ENCODE results near the gene FBXO47.

Gene FBXO47, protein sequence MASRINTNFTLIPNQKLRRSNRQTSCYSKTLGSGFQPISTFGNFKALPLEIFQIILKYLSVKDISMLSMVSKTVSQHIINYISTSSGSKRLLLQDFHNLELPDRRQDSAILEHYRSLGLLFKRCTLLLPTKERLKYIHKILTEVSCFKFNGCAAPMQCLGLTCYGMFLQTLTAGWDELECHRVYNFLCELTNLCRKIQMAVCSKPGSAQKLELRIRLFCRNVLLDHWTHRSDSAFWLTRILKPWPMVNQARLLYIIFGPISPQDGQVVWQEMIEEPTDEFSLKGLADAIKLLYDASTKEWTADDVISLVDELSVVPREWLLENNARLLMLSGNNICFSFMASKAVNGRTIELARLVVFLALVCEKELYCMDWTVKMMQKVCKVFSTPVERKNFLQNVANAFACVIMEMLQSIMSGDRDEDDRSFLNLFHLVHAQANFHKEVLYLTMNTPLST

DNA sequence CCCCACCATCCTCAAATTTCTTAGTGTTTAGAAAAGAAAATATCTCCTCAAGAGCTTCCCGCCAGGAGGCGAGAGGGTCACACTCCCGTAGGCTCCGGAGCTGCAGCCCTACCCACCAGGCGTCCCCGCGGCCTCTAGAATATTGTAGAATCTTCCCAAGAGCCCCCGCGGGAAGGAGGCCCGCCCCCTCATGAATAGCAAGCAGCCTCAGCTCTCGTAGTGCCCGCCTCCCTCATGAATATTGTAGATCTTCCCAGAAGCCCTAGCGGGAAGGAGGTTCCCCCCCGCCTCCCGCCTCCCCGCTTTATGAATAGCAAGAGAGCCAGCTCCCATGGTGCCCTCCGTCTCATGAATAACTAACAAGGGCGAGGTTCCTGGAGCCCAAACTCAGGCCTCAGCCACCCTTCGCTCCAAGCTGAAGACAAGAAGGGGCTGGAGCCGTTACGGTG, at the start of gene FBXO47:
TSS of gene FBXO47 (minus strand) at position 114 of the 449 bp plus-strand sequence. CDS start 4,378 bp downstream, outside the sequence.
- DNase-seq (ENCODE audit: low read depth) = peak; percentile 63

DNA sequence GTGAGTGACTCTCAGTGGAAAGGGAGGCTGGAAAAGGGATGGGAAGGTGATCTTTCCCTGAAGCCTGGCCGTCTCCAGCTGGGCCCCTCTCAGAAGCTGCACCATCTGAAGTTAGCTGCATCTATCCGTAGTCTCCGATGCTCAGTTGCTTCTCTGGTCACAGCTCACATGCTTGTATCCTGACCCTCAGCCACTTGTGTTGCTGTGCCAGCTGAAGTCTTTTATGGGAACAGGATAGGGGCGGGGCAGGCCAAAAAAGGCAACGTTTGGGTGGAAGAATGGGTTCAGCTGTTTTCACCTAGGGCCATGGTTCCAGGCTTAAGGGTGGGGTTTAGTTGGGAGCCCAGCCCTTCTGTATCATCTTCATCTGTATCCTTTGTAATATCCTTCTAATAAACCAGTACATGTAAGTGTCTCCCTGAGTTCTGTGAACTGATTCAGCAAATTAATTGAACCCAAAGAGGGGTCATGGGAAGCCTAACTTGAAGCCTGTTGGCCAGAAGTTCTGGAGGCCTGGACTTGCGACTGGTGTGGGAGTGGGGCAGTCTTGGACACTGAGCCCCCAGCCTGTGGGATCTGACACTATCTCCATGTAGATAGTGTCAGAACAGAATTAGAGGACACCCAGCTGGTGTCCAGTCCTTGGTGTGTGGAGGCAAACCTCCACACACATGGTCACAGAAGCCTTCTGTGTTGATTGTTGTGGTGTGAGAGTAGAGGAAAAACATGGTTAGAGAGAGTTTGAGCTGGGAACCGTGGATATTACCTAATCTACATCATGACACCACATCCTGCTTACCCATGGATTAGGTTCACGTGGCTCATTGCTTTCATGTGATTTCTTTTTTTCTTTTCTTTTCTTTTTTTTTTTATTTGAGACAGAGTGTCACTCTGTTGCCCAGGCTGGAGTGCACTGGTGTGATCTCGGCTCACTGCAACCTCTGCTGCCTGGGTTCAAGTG, 49.3 kb upstream of the FBXO47 start:
- DNase-seq (ENCODE audit: low read depth) = no peak

DNA sequence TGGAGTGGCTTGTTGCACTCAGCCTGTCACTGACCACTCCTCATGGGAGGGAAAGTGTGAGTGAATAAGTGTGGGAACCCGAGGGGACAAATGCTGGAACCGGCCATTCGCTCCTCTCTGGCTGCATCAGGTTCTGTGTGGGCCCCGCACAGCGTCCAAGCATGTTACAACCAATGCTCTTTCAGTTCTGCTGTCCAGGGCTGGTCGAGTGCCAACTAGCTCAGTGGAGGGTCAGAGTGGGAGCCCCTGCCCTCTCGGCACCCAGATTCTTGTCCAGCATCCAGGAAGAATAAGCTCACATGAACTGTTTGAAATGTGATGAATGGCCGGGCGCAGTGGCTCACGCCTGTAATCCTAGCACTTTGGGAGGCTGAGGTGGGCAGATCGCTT, 48.3 kb upstream of the FBXO47 start:
- no peak for DNase-seq (ENCODE audit: low read depth)

DNA sequence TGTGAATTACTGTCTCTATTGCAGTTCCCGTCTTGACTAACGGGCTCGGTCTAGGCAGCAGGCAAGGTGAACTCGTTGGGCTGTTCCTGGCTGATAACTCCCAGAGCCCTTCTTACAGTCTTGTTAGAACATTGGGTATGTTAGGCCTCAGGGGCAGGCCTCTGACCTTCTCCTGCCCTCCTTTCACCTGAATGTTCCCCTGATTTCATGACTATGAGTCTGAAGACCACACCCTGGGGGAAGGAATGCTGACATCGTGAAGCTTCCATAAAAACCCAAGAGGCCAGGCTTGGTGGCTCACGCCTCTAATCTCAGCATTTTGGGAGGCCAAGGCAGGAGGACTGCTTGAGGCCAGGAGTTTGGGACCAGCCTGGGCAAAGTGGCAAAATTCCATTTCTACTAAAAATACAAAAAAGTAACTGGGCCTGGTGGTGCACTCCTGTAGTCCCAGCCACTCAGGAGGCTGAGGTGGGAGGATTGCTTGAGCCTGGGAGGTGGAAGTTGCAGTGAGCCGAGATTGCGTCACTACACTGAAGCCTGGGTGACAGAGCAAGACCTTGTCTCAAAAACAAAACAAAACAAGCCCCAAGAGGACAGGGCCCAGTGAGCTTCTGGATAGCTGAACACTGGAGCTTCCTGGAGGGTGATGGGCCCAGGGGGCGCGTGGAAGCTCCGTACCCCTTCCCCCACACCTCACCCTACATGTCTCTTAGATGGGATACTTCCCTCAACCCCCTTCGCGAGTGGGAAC, 47.8 kb upstream of the FBXO47 start:
- DNase-seq (ENCODE audit: low read depth) = no peak

DNA sequence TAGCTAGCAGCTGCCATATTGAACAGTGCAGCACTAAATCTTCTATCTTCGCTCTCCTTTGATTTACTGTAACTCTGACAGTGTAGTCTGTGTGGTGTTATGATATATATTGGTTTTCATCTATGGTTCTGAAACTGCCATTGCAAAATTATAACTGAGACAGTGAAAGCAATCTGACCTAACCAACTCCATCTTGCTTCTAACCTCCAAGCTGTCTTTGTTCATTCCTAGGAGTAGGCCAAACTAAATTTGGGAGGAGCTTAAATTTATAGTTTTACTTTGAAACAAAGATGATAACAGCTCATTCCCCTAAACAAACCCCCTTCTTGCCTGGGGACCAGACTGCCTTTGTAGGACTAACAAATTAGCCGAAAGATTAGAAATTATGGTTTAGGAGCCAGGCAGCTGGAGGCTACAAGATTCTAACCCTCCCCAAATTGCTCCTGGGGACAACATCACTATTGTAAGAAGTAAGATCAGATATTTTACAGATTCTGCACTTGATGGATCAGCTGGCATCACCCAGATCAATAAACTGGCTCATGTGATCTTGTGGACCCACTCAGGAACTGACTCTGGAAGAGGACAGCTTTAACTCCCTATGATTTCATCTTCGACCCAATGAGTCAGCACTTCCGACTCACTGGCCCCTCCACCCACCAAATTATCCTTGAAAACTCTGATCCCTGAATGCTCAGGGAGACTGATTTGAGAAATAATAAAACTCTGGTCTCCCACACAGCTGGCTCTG, 47.0 kb upstream of the FBXO47 start:
- no peak for DNase-seq (ENCODE audit: low read depth)

DNA sequence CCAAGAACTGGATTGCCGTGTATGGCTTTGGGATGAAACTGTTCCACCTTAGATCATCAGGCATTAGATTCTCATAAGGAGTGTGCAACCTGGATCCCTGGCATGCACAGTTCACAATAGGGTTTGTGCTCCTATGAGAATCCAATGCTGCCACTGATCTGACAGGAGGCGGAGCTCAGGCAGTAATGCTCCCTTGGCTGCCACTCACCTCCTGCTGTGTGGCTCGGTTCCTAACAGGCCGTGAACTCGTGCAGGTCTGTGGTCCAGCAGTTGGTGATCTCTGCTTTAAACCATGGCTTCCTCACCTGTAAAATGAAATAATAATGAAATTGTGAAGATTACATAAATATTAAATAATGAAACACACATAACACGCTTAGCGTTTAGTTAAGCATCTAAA, 45.5 kb upstream of the FBXO47 start:
- DNase-seq (ENCODE audit: low read depth) = no peak

DNA sequence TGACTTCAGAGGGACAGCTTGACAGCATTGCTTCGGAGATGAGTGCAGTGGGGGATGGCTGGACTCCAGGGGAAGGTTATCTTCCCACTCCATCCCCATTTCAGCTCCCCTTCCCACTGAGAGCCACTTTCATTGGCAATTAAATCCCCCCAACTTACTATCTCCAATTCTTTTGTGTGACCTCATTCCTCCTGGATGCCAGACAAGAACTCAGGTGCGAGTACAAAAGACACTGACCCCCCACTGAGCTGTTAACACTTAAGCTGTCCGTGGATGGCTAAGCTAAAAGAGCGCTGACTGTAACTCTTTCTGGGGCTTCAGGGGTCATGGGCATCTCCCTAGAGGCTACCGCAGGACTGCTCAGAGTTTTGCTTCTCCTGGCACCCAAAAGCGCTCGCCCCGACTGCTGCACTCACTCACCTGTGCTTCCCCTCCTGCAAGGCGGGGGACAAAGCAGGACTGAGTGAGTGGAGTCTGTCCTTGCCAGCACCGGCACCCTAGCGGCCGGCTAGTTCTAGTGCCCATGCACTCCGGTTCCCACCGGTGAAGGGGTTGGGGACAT, 44.8 kb upstream of the FBXO47 start:
- no peak for DNase-seq (ENCODE audit: low read depth)

DNA sequence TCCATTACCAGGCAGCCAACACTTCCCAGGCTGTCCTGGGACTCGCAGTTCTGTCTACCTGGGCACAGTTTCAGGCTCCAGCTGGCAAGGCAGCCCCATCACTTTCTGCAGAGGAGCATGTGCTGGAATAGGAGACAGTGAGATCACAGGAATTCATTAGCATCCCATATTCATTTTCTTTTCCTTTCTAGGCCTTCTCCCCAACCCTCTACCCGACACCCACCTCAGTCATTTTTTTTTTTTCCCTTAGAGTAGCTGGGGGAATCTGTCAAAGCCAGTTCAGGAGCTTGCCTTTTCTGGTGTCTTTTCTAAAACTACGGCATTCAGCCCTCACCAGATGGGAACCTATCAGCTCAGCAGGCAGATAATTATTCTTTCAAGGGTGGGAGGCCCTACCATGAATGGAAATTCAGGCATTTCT, 42.4 kb upstream of the FBXO47 start:
- no peak for DNase-seq (ENCODE audit: low read depth)

DNA sequence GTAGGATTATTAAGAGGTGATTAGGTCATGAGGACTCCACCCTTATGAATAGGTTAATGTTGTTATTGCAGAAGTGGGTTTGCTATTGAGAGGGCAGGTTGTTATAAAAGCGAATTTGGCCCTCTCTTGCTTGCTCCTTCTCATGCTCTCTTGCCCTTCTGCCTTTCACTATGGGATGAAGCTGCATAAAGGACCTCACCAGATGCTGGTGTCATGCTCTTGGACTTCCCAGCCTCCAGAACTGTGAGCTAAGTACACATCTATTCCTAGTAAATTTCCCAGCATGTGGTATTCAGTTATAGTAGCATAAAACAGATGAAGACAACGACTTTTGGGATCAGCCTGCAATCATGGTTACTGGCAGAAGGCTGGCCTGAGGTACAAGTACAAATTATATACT, 41.4 kb upstream of the FBXO47 start:
- no peak for DNase-seq (ENCODE audit: low read depth)

DNA sequence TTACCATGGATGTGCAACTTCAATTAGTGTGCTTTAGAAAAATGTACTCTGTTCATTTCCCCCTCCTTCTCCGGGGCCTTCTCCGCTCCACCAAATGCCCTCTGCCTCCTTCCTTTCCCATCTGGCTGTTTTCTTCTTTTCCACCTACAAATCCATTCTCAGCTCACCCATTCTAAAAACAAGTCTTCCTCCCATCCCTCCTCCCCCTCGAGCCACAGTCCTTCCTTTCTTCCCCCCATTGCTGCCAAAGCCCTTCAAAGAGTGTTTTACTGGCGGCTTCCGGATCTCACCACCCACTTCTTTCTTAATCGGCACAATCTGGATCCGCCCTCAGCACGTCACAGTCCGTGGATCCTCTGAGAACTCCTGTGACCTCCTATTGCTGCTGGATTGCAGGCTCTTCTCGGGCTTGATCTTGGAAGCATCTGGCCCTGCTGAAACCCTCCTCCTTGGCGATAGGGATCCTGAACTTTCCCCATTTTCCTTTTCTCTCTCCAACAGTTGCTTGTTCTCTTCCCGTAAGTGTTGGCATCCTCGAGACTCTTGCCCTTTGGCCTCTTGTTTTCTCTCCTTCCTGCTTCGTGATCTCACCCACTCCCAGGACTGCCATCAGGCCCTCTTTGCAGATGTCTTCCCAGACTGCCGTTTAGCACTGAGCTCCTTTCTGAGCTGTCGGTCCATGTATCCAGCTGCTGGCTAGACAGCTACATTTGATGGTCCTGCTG, 36.0 kb upstream of the FBXO47 start:
- DNase-seq (ENCODE audit: low read depth) = no peak

DNA sequence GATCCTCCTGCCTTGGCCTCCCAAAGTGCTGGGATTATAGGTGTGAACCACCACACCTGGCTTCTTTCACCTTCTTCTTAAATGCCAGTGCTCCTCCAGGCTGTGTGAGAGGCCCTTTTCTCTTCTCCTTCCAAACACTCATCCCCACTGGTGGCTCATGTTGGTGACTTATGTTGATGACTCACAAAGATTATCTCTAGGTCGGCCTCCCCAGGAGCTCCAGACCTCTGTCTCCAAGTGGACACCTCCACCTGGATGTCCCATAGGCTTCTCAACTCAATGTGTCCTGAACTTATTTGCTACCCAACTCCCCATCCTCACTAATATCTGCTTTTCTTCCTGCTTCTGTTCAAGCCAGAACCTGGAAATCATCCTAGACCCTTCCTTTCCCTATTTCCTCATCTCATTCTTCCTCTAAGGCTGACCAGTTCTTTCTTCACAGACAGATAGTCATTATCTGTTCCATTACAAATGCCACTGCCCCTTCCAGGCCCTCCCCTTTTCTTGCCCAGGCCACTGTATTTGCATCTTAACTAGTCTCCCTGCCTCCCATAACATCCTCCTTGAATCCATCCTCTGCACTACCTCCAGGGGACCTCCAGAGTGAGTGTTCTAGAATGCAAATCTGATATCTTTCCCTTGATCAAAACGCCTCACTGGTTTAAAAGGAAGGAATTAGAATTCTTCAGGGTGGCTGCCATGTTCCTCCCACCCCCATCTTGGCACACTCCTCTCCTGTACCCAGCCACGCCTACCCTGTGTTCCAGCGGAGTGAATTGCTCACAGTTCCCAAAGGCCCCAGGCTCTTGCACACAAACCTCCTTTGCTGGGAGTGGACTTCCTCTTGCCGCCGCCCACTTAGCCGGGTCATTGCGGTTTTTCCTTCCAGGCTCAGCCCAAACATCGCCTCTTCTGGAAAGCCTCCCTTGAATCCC, 34.8 kb upstream of the FBXO47 start:
- DNase-seq (ENCODE audit: low read depth) = no peak

DNA sequence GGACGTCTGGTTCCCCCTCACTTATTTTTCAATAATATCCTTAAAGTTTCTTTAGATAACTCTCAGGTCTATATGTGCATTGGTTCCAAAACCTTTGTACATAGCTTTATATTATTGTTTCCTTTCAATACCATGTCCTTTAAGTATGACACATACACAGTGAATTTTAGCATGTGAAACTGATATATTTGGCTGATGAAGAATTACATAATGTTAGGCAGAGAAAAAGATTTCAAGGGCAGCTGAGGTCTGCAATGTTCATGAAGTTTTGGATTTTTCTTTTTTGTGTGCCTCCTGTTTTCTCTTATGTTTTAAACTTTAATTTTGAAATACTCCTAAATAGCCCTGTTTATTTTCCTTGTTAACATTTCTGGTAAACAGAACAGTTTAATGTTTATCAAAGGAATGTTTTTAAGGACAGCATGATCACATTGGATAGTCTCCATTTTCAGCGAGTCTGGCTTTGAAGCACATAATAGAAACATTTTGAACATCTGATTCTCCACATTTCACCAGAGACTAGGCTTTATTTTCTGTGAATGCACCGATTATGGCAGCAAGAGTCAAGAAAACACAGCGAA, 32.9 kb upstream of the FBXO47 start:
- DNase-seq (ENCODE audit: low read depth) = no peak

DNA sequence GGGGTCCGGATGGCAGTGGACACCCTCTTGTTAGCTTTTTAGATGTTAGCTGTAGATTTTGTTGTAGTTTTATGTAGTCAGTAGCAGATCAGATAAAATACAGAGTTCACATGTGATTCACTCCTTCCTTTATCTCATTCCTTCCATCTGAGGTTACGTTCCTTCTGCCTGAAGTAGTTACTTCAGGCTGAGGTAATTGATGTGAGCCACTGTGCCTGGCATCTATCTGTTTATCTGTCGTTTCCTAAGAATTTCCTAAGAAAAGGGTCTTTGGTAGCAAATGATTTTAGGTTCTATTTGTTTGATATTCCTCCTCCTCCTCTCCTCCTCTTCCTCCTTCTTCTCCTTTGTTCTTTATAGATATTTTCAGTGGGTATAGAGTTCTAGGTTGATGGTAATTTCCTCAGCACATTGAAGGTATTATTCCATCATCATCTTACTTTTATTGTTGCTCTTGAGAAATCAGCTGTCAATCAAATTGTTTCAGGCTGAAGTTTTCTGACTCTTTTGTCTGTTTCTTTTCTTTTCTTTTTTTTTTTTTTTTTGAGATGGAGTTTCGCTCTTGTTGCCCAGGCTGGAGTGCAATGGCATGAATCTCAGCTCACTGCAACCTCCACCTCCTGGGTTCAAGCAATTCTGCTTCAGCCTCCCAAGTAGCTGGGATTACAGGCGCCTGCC, 29.6 kb upstream of the FBXO47 start:
- DNase-seq (ENCODE audit: low read depth) = no peak

DNA sequence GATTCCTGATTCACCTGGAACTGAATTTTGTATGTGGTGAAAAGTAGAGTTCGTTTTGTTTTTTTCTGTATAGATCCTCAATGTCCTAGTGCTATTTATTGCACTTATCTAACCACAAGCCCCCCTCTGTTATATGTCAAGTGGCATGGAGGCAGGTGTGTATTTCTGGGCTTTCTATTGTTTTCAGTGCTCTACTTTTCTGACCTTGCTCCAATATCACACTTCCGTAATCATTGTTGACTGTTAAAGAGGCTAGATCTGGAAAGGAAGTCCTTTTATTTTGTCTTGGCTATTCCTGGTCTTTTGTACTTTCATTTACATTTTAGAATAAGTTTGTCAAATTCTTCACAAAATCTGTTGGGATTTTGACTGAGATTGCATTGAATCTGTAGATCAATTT, 26.8 kb upstream of the FBXO47 start:
- DNase-seq (ENCODE audit: low read depth) = no peak

DNA sequence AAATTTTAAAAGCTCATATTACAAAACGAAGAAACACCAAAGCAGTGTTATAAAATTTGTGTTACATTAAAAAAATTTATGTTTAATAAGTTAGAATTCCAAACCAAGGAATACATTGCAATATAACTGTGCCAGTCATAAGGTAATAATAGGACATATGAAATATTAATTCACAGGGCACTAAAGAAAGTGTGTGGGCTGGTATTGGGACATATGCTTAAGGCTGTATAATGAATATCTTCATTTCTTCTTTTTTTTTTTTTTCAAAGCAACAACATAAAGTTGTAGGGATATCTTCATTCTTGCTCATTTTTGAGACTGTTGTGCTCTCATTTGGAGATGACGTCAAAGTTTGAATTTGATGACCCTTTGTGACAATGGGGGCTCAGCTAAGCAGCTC, 17.5 kb upstream of the FBXO47 start:
- no peak for DNase-seq (ENCODE audit: low read depth)

DNA sequence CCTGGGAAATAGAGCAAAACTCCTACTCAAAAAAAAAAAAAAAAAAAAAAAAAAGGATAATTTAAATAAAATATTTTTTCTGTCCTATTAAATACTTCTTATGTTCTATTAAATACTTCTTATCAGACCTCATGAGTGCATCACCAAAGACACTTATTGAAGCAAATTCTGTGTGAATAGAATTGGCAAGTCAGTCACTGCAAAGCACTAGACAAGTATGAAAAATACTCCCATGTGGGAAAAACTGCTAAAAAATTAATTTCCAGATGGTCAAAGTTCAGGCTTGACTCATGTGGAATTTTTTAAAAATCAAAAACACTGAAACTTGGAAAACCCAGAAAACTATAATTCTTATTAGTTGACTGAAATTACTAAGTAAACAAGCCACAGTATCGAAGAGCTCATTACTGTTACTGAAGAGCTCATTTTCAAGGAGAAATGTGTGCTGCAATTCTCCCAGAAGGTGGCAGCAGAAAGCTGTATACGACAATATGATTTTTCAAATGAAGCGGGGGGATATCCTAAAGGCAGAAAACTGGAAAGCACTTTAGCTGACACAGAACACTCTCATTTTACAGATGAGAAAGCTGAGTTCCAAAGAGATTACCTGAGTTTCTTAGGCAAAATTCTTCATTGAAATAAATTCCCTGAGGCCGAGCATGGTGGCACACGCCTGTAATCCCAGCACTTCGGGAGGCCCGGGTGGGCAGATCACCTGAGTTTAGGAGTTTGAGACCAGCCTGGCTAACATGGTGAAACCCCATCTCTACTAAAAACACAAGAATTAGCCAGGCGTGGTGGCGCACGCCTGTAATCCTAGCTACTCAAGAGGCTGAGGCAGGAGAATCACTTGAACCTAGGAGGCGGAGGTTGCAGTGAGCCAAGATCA, 15.9 kb upstream of the FBXO47 start:
- DNase-seq (ENCODE audit: low read depth) = peak; percentile 35

DNA sequence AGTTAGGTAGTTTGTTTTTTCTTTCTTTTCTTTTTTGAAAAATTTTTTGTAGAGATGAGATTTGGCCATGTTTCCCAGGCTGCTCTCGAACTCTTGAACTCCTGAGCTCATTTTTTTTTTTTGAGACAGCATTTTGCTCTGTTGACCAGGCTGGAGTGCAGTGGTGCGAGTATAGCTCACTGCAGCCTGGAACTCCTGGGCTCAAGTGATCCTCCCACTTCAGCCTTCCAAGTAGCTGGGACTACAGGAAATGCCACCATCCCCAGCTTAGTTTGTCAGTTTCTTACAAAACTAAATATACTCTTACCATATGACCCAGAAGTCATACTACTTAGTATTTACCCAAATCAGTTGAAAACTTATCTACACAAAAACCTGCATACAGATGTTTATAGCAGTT, 14.4 kb upstream of the FBXO47 start:
- no peak for DNase-seq (ENCODE audit: low read depth)

Measured in HS-27A (cell line).